ENCODE results near the gene CD207. TPM values are rescaled to one million over a fixed set of nuclear protein-coding genes. Genes with fewer than 3 reads are reported as not detected.
"Not testable (repeated sequence)": the region's sequence is repeated elsewhere in the genome, so short reads cannot be mapped to it uniquely, and the experiment has no call there.

The CD207 gene
- polyA plus RNA-seq (not detected in 2 replicates), polyA minus RNA-seq (not detected in 2 replicates)

GRCh38 chr2:70835643-70836042 is at the start of gene CD207:
CD207 (minus strand) TSS chr2:70835816; CDS start chr2:70835776, 40 bp downstream.
- H3K79me2 ChIP-seq (replicated peaks; ENCODE audit: insufficient read depth, low read length), result no peaks in the 10 kb centered on the region
- no peaks in the 10 kb centered on the region for H3K36me3 ChIP-seq (ENCODE audit: insufficient read depth, low read length)
- H3K9me3 ChIP-seq (ENCODE audit: low read length), result no peaks in the 10 kb centered on the region
- H3F3A ChIP-seq (ENCODE audit: insufficient read depth, low read length, poor library complexity, severe bottlenecking), result no peaks in the 10 kb centered on the region
- no peak within 1 kb of the TSS for H3K9ac ChIP-seq (ENCODE audit: low read length)
- H3K4me3 ChIP-seq (ENCODE audit: low read length), result no peak within 1 kb of the TSS
- no peaks in the 10 kb centered on the region for H3K27me3 ChIP-seq (ENCODE audit: insufficient read depth, low read depth, low read length)
- no peak within 1 kb of the TSS for H2AFZ ChIP-seq (ENCODE audit: low read depth, low read length)
- no peak within 1 kb of the TSS for H3K27ac ChIP-seq (ENCODE audit: low read length)
- H4K20me1 ChIP-seq (ENCODE audit: insufficient read depth), result no peaks in the 10 kb centered on the region
- H3K4me2 ChIP-seq (ENCODE audit: low read length), result no peak within 1 kb of the TSS
- no peaks in the 10 kb centered on the region for H3K9me2 ChIP-seq (ENCODE audit: insufficient read depth, low read length)
- TF ChIP-seq TAF1 (IDR thresholded peaks at IDR 0.05; ENCODE audit: low read depth) (no peak), EZH2 (IDR thresholded peaks at IDR 0.05; ENCODE audit: borderline replicate concordance, insufficient read depth, low read length, poor library complexity, severe bottlenecking) (no peak), MXI1 (conservative IDR thresholded peaks at IDR 0.05; ENCODE audit: poor library complexity, severe bottlenecking) (no peak), POLR2AphosphoS5 (IDR thresholded peaks at IDR 0.05) (no peak), RAD21 (conservative IDR thresholded peaks at IDR 0.05) (no peak), REST (IDR thresholded peaks at IDR 0.05; ENCODE audit: borderline replicate concordance) (no peak), SMC3 (conservative IDR thresholded peaks at IDR 0.05; ENCODE audit: poor library complexity) (no peak), EP300 (conservative IDR thresholded peaks at IDR 0.05; ENCODE audit: poor library complexity, severe bottlenecking) (no peak)
- TF ChIP-seq, protein P1, sequence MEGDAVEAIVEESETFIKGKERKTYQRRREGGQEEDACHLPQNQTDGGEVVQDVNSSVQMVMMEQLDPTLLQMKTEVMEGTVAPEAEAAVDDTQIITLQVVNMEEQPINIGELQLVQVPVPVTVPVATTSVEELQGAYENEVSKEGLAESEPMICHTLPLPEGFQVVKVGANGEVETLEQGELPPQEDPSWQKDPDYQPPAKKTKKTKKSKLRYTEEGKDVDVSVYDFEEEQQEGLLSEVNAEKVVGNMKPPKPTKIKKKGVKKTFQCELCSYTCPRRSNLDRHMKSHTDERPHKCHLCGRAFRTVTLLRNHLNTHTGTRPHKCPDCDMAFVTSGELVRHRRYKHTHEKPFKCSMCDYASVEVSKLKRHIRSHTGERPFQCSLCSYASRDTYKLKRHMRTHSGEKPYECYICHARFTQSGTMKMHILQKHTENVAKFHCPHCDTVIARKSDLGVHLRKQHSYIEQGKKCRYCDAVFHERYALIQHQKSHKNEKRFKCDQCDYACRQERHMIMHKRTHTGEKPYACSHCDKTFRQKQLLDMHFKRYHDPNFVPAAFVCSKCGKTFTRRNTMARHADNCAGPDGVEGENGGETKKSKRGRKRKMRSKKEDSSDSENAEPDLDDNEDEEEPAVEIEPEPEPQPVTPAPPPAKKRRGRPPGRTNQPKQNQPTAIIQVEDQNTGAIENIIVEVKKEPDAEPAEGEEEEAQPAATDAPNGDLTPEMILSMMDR (IDR thresholded peaks at IDR 0.05; ENCODE audit: poor library complexity, severe bottlenecking), result no peak

DNA sequence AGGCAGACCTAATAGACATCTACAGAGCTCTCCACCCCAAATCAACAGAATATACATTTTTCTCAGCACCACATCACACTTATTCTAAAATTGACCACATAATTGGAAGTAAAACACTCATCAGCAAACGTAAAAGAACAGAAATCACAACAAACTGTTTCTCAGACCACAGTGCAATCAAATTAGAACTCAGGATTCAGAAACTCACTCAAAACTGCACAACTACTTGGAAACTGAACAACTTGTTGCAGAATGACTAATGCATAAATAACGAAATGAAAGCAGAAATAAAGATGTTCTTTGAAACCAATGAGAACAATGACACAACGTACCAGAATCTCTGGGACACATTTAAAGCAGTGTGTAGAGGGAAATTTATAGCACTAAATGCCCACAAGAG is 42.9 kb upstream of the CD207 start:
- not testable (repeated sequence) for H4K20me1 ChIP-seq (ENCODE audit: insufficient read depth); H2AFZ ChIP-seq (ENCODE audit: low read depth, low read length); H3K27ac ChIP-seq (ENCODE audit: low read length); H3K9ac ChIP-seq (ENCODE audit: low read length); H3K9me3 ChIP-seq (ENCODE audit: low read length); H3K9me2 ChIP-seq (ENCODE audit: insufficient read depth, low read length); H3K4me2 ChIP-seq (ENCODE audit: low read length); H3K36me3 ChIP-seq (ENCODE audit: insufficient read depth, low read length); H3K79me2 ChIP-seq (replicated peaks; ENCODE audit: insufficient read depth, low read length); H3F3A ChIP-seq (ENCODE audit: insufficient read depth, low read length, poor library complexity, severe bottlenecking); H3K4me3 ChIP-seq (ENCODE audit: low read length)
- peaks cover 27% of the 10 kb centered on the region for H3K27me3 ChIP-seq (ENCODE audit: insufficient read depth, low read depth, low read length)

DNA sequence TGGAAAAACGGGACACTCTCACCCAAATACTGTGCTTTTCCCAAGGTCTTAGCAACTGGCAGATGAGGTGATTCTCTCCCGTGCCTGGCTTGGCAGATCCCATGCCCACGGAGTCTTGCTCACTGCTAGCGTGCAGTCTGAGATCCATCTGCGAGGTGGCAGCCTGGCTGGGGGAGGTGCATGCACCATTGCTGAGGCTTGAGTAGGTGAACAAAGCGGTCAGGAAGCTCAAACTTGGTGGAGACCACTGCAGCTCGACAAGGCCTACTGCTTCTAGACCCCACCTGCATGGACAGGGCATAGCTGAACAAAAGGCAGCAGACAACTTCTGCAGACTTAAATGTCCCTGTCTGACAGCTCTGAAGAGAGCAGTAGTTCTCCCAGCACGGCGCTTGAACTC is 40.5 kb upstream of the CD207 start:
- H3K9me3 ChIP-seq (ENCODE audit: low read length); H3K4me2 ChIP-seq (ENCODE audit: low read length); H3K79me2 ChIP-seq (replicated peaks; ENCODE audit: insufficient read depth, low read length); H3K4me3 ChIP-seq (ENCODE audit: low read length); H3F3A ChIP-seq (ENCODE audit: insufficient read depth, low read length, poor library complexity, severe bottlenecking); H3K9me2 ChIP-seq (ENCODE audit: insufficient read depth, low read length); H3K36me3 ChIP-seq (ENCODE audit: insufficient read depth, low read length); H3K27ac ChIP-seq (ENCODE audit: low read length); H2AFZ ChIP-seq (ENCODE audit: low read depth, low read length); H3K9ac ChIP-seq (ENCODE audit: low read length); H4K20me1 ChIP-seq (ENCODE audit: insufficient read depth): not testable (repeated sequence)
- H3K27me3 ChIP-seq (ENCODE audit: insufficient read depth, low read depth, low read length), result peaks cover 33% of the 10 kb centered on the region

Data from neural cell (in vitro differentiated cells).